ENCODE results near the gene TPRG1L.

Gene TPRG1L

GRCh38 chr1:3644273-3644672 is 19.5 kb downstream of the TPRG1L start:
- no peak for TF ChIP-seq GABPA (IDR thresholded peaks at IDR 0.05; ENCODE audit: low read depth)
- no peak for TF ChIP-seq CTCF (IDR thresholded peaks at IDR 0.05; ENCODE audit: insufficient read depth, low read length)
- no peak for TF ChIP-seq POLR2AphosphoS5 (IDR thresholded peaks at IDR 0.05; ENCODE audit: low read depth)
- TF ChIP-seq REST (IDR thresholded peaks at IDR 0.05; ENCODE audit: insufficient replicate concordance, low read depth), result no peak
- TF ChIP-seq SPI1 (IDR thresholded peaks at IDR 0.05; ENCODE audit: borderline replicate concordance, low read depth), result no peak
- H3K27ac ChIP-seq (replicated peaks), result no peak overlapping the region
- H3K27me3 ChIP-seq (ENCODE audit: insufficient read depth, poor library complexity, severe bottlenecking), result no peaks in the 10 kb centered on the region
- no peak overlapping the region for H3K4me3 ChIP-seq (replicated peaks; ENCODE audit: insufficient read depth, low read length)
- no peak for DNase-seq (ENCODE audit: low read depth in 1 of 2, low spot score in 1 of 2)

GRCh38 chr1:3645247-3645646 is 20.4 kb downstream of the TPRG1L start:
- DNase-seq (ENCODE audit: low read depth in 1 of 2, low spot score in 1 of 2), result no peak
- H3K27me3 ChIP-seq (ENCODE audit: insufficient read depth, poor library complexity, severe bottlenecking), result peaks cover under 1% of the 10 kb centered on the region
- H3K27ac ChIP-seq (replicated peaks), result no peak overlapping the region
- TF ChIP-seq POLR2AphosphoS5 (IDR thresholded peaks at IDR 0.05; ENCODE audit: low read depth), result no peak
- no peak for TF ChIP-seq CTCF (IDR thresholded peaks at IDR 0.05; ENCODE audit: insufficient read depth, low read length)
- TF ChIP-seq GABPA (IDR thresholded peaks at IDR 0.05; ENCODE audit: low read depth), result no peak
- TF ChIP-seq REST (IDR thresholded peaks at IDR 0.05; ENCODE audit: insufficient replicate concordance, low read depth), result no peak
- no peak for TF ChIP-seq SPI1 (IDR thresholded peaks at IDR 0.05; ENCODE audit: borderline replicate concordance, low read depth)
- no peak overlapping the region for H3K4me3 ChIP-seq (replicated peaks; ENCODE audit: insufficient read depth, low read length)

GRCh38 chr1:3645666-3646355 is 21.0 kb downstream of the TPRG1L start:
- H3K27me3 ChIP-seq (ENCODE audit: insufficient read depth, poor library complexity, severe bottlenecking), result peaks cover 6% of the 10 kb centered on the region
- no peak overlapping the region for H3K27ac ChIP-seq (replicated peaks)
- no peak for DNase-seq (ENCODE audit: low read depth in 1 of 2, low spot score in 1 of 2)
- H3K4me3 ChIP-seq (replicated peaks; ENCODE audit: insufficient read depth, low read length), result no peak overlapping the region
- TF ChIP-seq CTCF (IDR thresholded peaks at IDR 0.05; ENCODE audit: insufficient read depth, low read length) (no peak), REST (IDR thresholded peaks at IDR 0.05; ENCODE audit: insufficient replicate concordance, low read depth) (no peak), SPI1 (IDR thresholded peaks at IDR 0.05; ENCODE audit: borderline replicate concordance, low read depth) (no peak), POLR2AphosphoS5 (IDR thresholded peaks at IDR 0.05; ENCODE audit: low read depth) (no peak), GABPA (IDR thresholded peaks at IDR 0.05; ENCODE audit: low read depth) (no peak)

Data from HL-60 (cell line).